ENCODE data around the gene CD300A. TPM values are rescaled to one million over a fixed set of nuclear protein-coding genes. Genes with fewer than 3 reads are reported as not detected.
"Not testable (repeated sequence)": the region's sequence is repeated elsewhere in the genome, so short reads cannot be mapped to it uniquely, and the experiment has no call there.

CD300A gene
- total RNA-seq, 2 experiments from 2014 or later = 2.0 to 15.8 TPM

GRCh38 chr17:74484066-74484465 lies 17.6 kb downstream of the CD300A start:
- Mint-ChIP-seq H3K36me3 (peaks cover 15% of the 10 kb centered on the region), H3K4me1 (peaks cover 11% of the 10 kb centered on the region), H3K27ac (no peak overlapping the region), H3K27me3 (no peaks in the 10 kb centered on the region), H3K9me3 (ENCODE audit: low read depth) (no peaks in the 10 kb centered on the region), H3K4me3 (no peak overlapping the region)
- DNase-seq (no peak), ATAC-seq (no peak)
- CTCF ChIA-PET = interaction anchor here (0.9 to 2.5 kb wide), 5 partner anchors 9 to 116 kb away, joined by 3 to 11 read pairs (median 6); partner anchors contain the start of gene GPR142

- peaks cover 3% of the 10 kb centered on the region for H3K9me3 Mint-ChIP-seq (ENCODE audit: low read depth)
- peaks cover 1% of the 10 kb centered on the region for H3K4me1 Mint-ChIP-seq
- no peak for DNase-seq
- H3K4me3 Mint-ChIP-seq = no peak overlapping the region
- ATAC-seq = no peak
- H3K36me3 Mint-ChIP-seq = peaks cover 14% of the 10 kb centered on the region
- CTCF ChIA-PET = interaction anchor here (1.1 to 2.5 kb wide), 4 partner anchors 8 to 117 kb away, joined by 5 to 11 read pairs (median 6); partner anchors contain the start of gene GPR142
- no peaks in the 10 kb centered on the region for H3K27me3 Mint-ChIP-seq
- H3K27ac Mint-ChIP-seq = no peak overlapping the region
Measured at GRCh38 chr17:74485022-74485743, 18.7 kb downstream of the CD300A start.

GRCh38 chr17:74485841-74486240 lies 19.4 kb downstream of the CD300A start:
- Mint-ChIP-seq H3K27ac (no peak overlapping the region), H3K27me3 (no peaks in the 10 kb centered on the region), H3K4me1 (peaks cover 4% of the 10 kb centered on the region), H3K4me3 (no peak overlapping the region), H3K36me3 (peaks cover 14% of the 10 kb centered on the region), H3K9me3 (ENCODE audit: low read depth) (peaks cover 3% of the 10 kb centered on the region)
- DNase-seq = no peak
- CTCF ChIA-PET = interaction anchor here (1.6 kb wide), 1 partner anchor 117 kb away, joined by 4 read pairs; no protein-coding TSS in a partner anchor
- ATAC-seq = no peak

GRCh38 chr17:74488276-74488675 lies 21.8 kb downstream of the CD300A start:
- not testable (repeated sequence) for H3K9me3 Mint-ChIP-seq (ENCODE audit: low read depth); H3K27ac Mint-ChIP-seq; ATAC-seq; DNase-seq; H3K4me3 Mint-ChIP-seq; H3K27me3 Mint-ChIP-seq
- Mint-ChIP-seq H3K36me3 (peaks cover 14% of the 10 kb centered on the region), H3K4me1 (peaks cover 16% of the 10 kb centered on the region)
- CTCF ChIA-PET = interaction anchor here (0.9 to 1.8 kb wide), 3 partner anchors 30 to 120 kb away, joined by 3 to 6 read pairs (median 4); partner anchors contain the start of gene GPR142

- CTCF ChIA-PET = interaction anchor here (1.0 to 8.2 kb wide), 5 partner anchors 14 to 122 kb away, joined by 3 to 74 read pairs (median 22); partner anchors contain the start of gene GPR142
- ATAC-seq (no peak), DNase-seq (no peak)
- Mint-ChIP-seq H3K27ac (no peak overlapping the region), H3K9me3 (ENCODE audit: low read depth) (peaks cover 3% of the 10 kb centered on the region), H3K36me3 (peaks cover 14% of the 10 kb centered on the region), H3K4me3 (no peak overlapping the region), H3K27me3 (peaks cover 3% of the 10 kb centered on the region), H3K4me1 (peaks cover 19% of the 10 kb centered on the region)
Measured at GRCh38 chr17:74490716-74491115, 24.3 kb downstream of the CD300A start.

- peaks cover 11% of the 10 kb centered on the region for H3K36me3 Mint-ChIP-seq
- ATAC-seq (peak; percentile 36), DNase-seq (peak; percentile 66)
- peaks cover 3% of the 10 kb centered on the region for H3K27me3 Mint-ChIP-seq
- CTCF ChIA-PET = interaction anchor here (0.9 to 8.2 kb wide), 11 partner anchors 14 to 247 kb away, joined by 3 to 74 read pairs (median 4); partner anchors contain the start of gene GPR142
- H3K9me3 Mint-ChIP-seq (ENCODE audit: low read depth) = peaks cover 3% of the 10 kb centered on the region
- peaks cover 19% of the 10 kb centered on the region for H3K4me1 Mint-ChIP-seq
- no peak overlapping the region for H3K4me3 Mint-ChIP-seq
- H3K27ac Mint-ChIP-seq = no peak overlapping the region
Measured at GRCh38 chr17:74491626-74492025, 25.2 kb downstream of the CD300A start.

GRCh38 chr17:74493331-74493833 lies 26.9 kb downstream of the CD300A start:
- no peak overlapping the region for H3K27ac Mint-ChIP-seq
- H3K4me1 Mint-ChIP-seq = peaks cover 22% of the 10 kb centered on the region
- CTCF ChIA-PET = interaction anchor here (0.7 to 8.2 kb wide), 12 partner anchors 9 to 125 kb away, joined by 3 to 74 read pairs (median 6); partner anchors contain the start of gene GPR142
- peaks cover 6% of the 10 kb centered on the region for H3K27me3 Mint-ChIP-seq
- peaks cover 3% of the 10 kb centered on the region for H3K9me3 Mint-ChIP-seq (ENCODE audit: low read depth)
- DNase-seq = peak; percentile 76
- ATAC-seq = peak; percentile 78
- H3K36me3 Mint-ChIP-seq = peaks cover 6% of the 10 kb centered on the region
- H3K4me3 Mint-ChIP-seq = no peak overlapping the region

- CTCF ChIA-PET = interaction anchor here (1.6 to 8.2 kb wide), 5 partner anchors 40 to 129 kb away, joined by 4 to 74 read pairs (median 17); partner anchors contain the start of gene GPR142
- Mint-ChIP-seq H3K36me3 (no peaks in the 10 kb centered on the region), H3K9me3 (ENCODE audit: low read depth) (no peaks in the 10 kb centered on the region), H3K27me3 (peaks cover 6% of the 10 kb centered on the region), H3K4me3 (no peak overlapping the region), H3K4me1 (peaks cover 11% of the 10 kb centered on the region), H3K27ac (no peak overlapping the region)
- ATAC-seq (no peak), DNase-seq (no peak)
Measured at GRCh38 chr17:74497471-74497870, 31.0 kb downstream of the CD300A start.

- H3K4me1 Mint-ChIP-seq = peaks cover 4% of the 10 kb centered on the region
- no peak overlapping the region for H3K27ac Mint-ChIP-seq
- H3K4me3 Mint-ChIP-seq = no peak overlapping the region
- no peaks in the 10 kb centered on the region for H3K36me3 Mint-ChIP-seq
- DNase-seq (peak; percentile 23), ATAC-seq (no peak)
- H3K27me3 Mint-ChIP-seq = peaks cover 3% of the 10 kb centered on the region
- CTCF ChIA-PET = interaction anchor here (0.9 to 1.8 kb wide), 4 partner anchors 34 to 131 kb away, joined by 3 to 5 read pairs (median 4); no protein-coding TSS in a partner anchor
- H3K9me3 Mint-ChIP-seq (ENCODE audit: low read depth) = no peaks in the 10 kb centered on the region
Measured at GRCh38 chr17:74499992-74500391, 33.6 kb downstream of the CD300A start.

- Mint-ChIP-seq H3K9me3 (ENCODE audit: low read depth) (no peaks in the 10 kb centered on the region), H3K4me3 (no peak overlapping the region), H3K4me1 (no peaks in the 10 kb centered on the region), H3K27ac (no peak overlapping the region), H3K27me3 (peaks cover 5% of the 10 kb centered on the region), H3K36me3 (no peaks in the 10 kb centered on the region)
- DNase-seq (peak; percentile 3), ATAC-seq (no peak)
- CTCF ChIA-PET = interaction anchor here (1.1 kb wide), 1 partner anchor 123 kb away, joined by 3 read pairs; no protein-coding TSS in a partner anchor
Measured at GRCh38 chr17:74502861-74503260, 36.4 kb downstream of the CD300A start.

- H3K27me3 Mint-ChIP-seq; H3K4me1 Mint-ChIP-seq; H3K27ac Mint-ChIP-seq; H3K36me3 Mint-ChIP-seq; CTCF ChIA-PET; H3K9me3 Mint-ChIP-seq (ENCODE audit: low read depth); ATAC-seq; H3K4me3 Mint-ChIP-seq: not testable (repeated sequence)
- DNase-seq = peak; percentile 3
Measured at GRCh38 chr17:74503949-74504348, 37.5 kb downstream of the CD300A start.

- CTCF ChIA-PET = no interaction called here
- no peak for DNase-seq
- Mint-ChIP-seq H3K4me1 (peaks cover 6% of the 10 kb centered on the region), H3K4me3 (no peak overlapping the region), H3K27ac (no peak overlapping the region), H3K27me3 (peaks cover 30% of the 10 kb centered on the region), H3K36me3 (no peaks in the 10 kb centered on the region), H3K9me3 (ENCODE audit: low read depth) (no peaks in the 10 kb centered on the region)
- no peak for ATAC-seq
Measured at GRCh38 chr17:74508156-74508555, 41.7 kb downstream of the CD300A start.

- Mint-ChIP-seq H3K27me3 (peaks cover 36% of the 10 kb centered on the region), H3K27ac (no peak overlapping the region), H3K4me3 (no peak overlapping the region), H3K9me3 (ENCODE audit: low read depth) (peaks cover 12% of the 10 kb centered on the region), H3K4me1 (peaks cover 16% of the 10 kb centered on the region), H3K36me3 (peaks cover 13% of the 10 kb centered on the region)
- DNase-seq = peak; percentile 37
- CTCF ChIA-PET = interaction anchor here (0.8 kb wide), 2 partner anchors 91 to 149 kb away, joined by 3 read pairs; no protein-coding TSS in a partner anchor
- ATAC-seq = no peak
Measured at GRCh38 chr17:74512036-74512435, 45.6 kb downstream of the CD300A start.

Data from activated CD8-positive, alpha-beta memory T cell treated with anti-CD3 and anti-CD28 coated beads, Interleukin-2, amount 10 ng/mL, durations not matched to agents 7 days and 5 days (primary cell).